WTC11 (cell line): ENCODE results near the gene EVA1C. TPM values are rescaled to one million over a fixed set of nuclear protein-coding genes. Genes with fewer than 3 reads are reported as not detected.

Experiments used
- ATAC-seq: fragments of 200-7000 bp; cut with Tn5 transposase; 2 replicates; pipeline ENCODE4 v1.10.0; 2021; ENCODE audit warnings: mild to moderate bottlenecking, moderate library complexity
- CTCF ChIA-PET: fragments of 300-600 bp; sonication (Branson Sonifier 250); formaldehyde crosslinking; loops from one replicate; lab custom pipeline; 2021; ENCODE audit warnings: antibody characterized with exemption; lab: Charles Lee
- POLR2A ChIA-PET: fragments of 350-600 bp; sonication (Branson Sonifier 250); formaldehyde crosslinking; loops from one replicate; lab custom pipeline; 2021; ENCODE audit warnings: antibody characterized with exemption; lab: Charles Lee
- DNase-seq: peaks from one replicate; pipeline ENCODE4 v3.0.0; 2021; ENCODE audit warnings: low spot score
- H3K27ac Mint-ChIP-seq: 2 replicates; pipeline ENCODE4 v1.8.0; 2021; ENCODE audit warnings: mixed read lengths
- H3K27me3 Mint-ChIP-seq: 2 replicates; pipeline ENCODE4 v1.8.0; 2021; ENCODE audit warnings: low read depth, mild to moderate bottlenecking, moderate library complexity, mixed read lengths
- H3K36me3 Mint-ChIP-seq: 2 replicates; pipeline ENCODE4 v1.8.0; 2021; ENCODE audit warnings: mixed read lengths
- H3K4me1 Mint-ChIP-seq: 2 replicates; pipeline ENCODE4 v1.8.0; 2022; ENCODE audit warnings: mixed read lengths
- H3K4me3 Mint-ChIP-seq: 2 replicates; pipeline ENCODE4 v1.8.0; 2021; ENCODE audit warnings: mild to moderate bottlenecking, moderate library complexity, mixed read lengths
- H3K9me3 Mint-ChIP-seq: 2 replicates; pipeline ENCODE4 v1.8.0; 2021; ENCODE audit warnings: mixed read lengths
- CREM ChIP-seq: sonication (generic); formaldehyde crosslinking; IDR thresholded peaks from 2 replicates; pipeline ENCODE4 v1.8.1; 2022; ENCODE audit warnings: mild to moderate bottlenecking, missing genetic modification reagents, moderate library complexity
- CTCF ChIP-seq: fragments of 200-600 bp; IDR thresholded peaks from 2 replicates; pipeline ENCODE4 v1.8.0; 2022; ENCODE audit warnings: antibody characterized with exemption
- FOXP4 ChIP-seq: sonication (generic); formaldehyde crosslinking; IDR thresholded peaks from 2 replicates; pipeline ENCODE4 v1.8.0; 2022; ENCODE audit warnings: mild to moderate bottlenecking, missing genetic modification reagents
- GTF2I ChIP-seq: fragments of 250-450 bp; sonication (Bioruptor Pico); conservative IDR thresholded peaks from 2 replicates; pipeline ENCODE4 v1.4.0; 2021; ENCODE audit warnings: mild to moderate bottlenecking
- IRF2 ChIP-seq: sonication (generic); formaldehyde crosslinking; IDR thresholded peaks from 2 replicates; pipeline ENCODE4 v1.8.0; 2022; ENCODE audit warnings: low read depth, missing genetic modification reagents, borderline replicate concordance
- MXD4 ChIP-seq: fragments of 250-450 bp; sonication (Bioruptor Pico); IDR thresholded peaks from 2 replicates; pipeline ENCODE4 v1.8.0; 2021; ENCODE audit warnings: mild to moderate bottlenecking, moderate library complexity, borderline replicate concordance
- RORB ChIP-seq: fragments of 250-450 bp; sonication (Bioruptor Pico); IDR thresholded peaks from 2 replicates; pipeline ENCODE4 v1.9.0; 2021; ENCODE audit warnings: mild to moderate bottlenecking
- SMAD3 ChIP-seq: sonication (generic); formaldehyde crosslinking; IDR thresholded peaks from 2 replicates; pipeline ENCODE4 v1.8.0; 2022; ENCODE audit warnings: missing genetic modification reagents, mild to moderate bottlenecking, borderline replicate concordance
- TP53 ChIP-seq: sonication (generic); formaldehyde crosslinking; IDR thresholded peaks from 2 replicates; pipeline ENCODE4 v1.8.1; 2023; ENCODE audit warnings: mild to moderate bottlenecking, missing genetic modification reagents
- ZNF121 ChIP-seq: sonication (generic); formaldehyde crosslinking; IDR thresholded peaks from 2 replicates; pipeline ENCODE4 v1.8.0; 2023; ENCODE audit warnings: missing genetic modification reagents
- ZNF138 ChIP-seq: sonication (generic); formaldehyde crosslinking; conservative IDR thresholded peaks from 2 replicates; pipeline ENCODE4 v1.8.1; 2022; ENCODE audit warnings: mild to moderate bottlenecking, moderate library complexity, missing genetic modification reagents
- total RNA-seq: library from RNA; stranded (reverse); gene quantifications from 3 replicates; pipeline ENCODE4 v1.2.3, GENCODE V29; 2021
- TF ChIP-seq, protein P1 (sequence below): sonication (generic); formaldehyde crosslinking; IDR thresholded peaks from 2 replicates; pipeline ENCODE4 v1.8.0; 2023; ENCODE audit warnings: missing genetic modification reagents, mild to moderate bottlenecking, borderline replicate concordance

The EVA1C gene
- total RNA-seq, 1 experiment from 2014 or later, result 3.1 TPM

GRCh38 chr21:32520875-32521735 lies 108.6 kb downstream of the EVA1C start (continued):
- TF ChIP-seq, protein P1, sequence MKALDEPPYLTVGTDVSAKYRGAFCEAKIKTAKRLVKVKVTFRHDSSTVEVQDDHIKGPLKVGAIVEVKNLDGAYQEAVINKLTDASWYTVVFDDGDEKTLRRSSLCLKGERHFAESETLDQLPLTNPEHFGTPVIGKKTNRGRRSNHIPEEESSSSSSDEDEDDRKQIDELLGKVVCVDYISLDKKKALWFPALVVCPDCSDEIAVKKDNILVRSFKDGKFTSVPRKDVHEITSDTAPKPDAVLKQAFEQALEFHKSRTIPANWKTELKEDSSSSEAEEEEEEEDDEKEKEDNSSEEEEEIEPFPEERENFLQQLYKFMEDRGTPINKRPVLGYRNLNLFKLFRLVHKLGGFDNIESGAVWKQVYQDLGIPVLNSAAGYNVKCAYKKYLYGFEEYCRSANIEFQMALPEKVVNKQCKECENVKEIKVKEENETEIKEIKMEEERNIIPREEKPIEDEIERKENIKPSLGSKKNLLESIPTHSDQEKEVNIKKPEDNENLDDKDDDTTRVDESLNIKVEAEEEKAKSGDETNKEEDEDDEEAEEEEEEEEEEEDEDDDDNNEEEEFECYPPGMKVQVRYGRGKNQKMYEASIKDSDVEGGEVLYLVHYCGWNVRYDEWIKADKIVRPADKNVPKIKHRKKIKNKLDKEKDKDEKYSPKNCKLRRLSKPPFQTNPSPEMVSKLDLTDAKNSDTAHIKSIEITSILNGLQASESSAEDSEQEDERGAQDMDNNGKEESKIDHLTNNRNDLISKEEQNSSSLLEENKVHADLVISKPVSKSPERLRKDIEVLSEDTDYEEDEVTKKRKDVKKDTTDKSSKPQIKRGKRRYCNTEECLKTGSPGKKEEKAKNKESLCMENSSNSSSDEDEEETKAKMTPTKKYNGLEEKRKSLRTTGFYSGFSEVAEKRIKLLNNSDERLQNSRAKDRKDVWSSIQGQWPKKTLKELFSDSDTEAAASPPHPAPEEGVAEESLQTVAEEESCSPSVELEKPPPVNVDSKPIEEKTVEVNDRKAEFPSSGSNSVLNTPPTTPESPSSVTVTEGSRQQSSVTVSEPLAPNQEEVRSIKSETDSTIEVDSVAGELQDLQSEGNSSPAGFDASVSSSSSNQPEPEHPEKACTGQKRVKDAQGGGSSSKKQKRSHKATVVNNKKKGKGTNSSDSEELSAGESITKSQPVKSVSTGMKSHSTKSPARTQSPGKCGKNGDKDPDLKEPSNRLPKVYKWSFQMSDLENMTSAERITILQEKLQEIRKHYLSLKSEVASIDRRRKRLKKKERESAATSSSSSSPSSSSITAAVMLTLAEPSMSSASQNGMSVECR (CRISPR knock-in tag), result no peak
- TF ChIP-seq GTF2I (CRISPR knock-in tag) (no peak), SMAD3 (CRISPR knock-in tag) (no peak)

- DNase-seq (no peak), ATAC-seq (no peak)
- peak overlapping the region; percentile 36; the same call in 1 of the 2 replicates for H3K27ac Mint-ChIP-seq
- 0 out of 2 replicates have a peak, but pooled peaks cover 2% of the 10 kb centered on the region for H3K27me3 Mint-ChIP-seq
- no peak for TF ChIP-seq IRF2
- TF ChIP-seq FOXP4, result no peak
- TF ChIP-seq MXD4 (CRISPR knock-in tag), result no peak
- peaks cover 14% of the 10 kb centered on the region for H3K9me3 Mint-ChIP-seq
- H3K36me3 Mint-ChIP-seq, result peaks cover 4% of the 10 kb centered on the region; the same call in 1 of the 2 replicates
- ChIA-PET CTCF (interaction anchor here (1.0 to 3.7 kb wide), 3 partner anchors 47 to 119 kb away, joined by 3 to 14 read pairs (median 6); no protein-coding TSS in a partner anchor), POLR2A (interaction anchor here (0.5 kb wide), 1 partner anchor 95 kb away, joined by 7 read pairs; no protein-coding TSS in a partner anchor)
- H3K4me3 Mint-ChIP-seq, result no peak overlapping the region
- peaks cover 38% of the 10 kb centered on the region for H3K4me1 Mint-ChIP-seq
Measured at GRCh38 chr21:32521736-32522355, 109.3 kb downstream of the EVA1C start.

DNA sequence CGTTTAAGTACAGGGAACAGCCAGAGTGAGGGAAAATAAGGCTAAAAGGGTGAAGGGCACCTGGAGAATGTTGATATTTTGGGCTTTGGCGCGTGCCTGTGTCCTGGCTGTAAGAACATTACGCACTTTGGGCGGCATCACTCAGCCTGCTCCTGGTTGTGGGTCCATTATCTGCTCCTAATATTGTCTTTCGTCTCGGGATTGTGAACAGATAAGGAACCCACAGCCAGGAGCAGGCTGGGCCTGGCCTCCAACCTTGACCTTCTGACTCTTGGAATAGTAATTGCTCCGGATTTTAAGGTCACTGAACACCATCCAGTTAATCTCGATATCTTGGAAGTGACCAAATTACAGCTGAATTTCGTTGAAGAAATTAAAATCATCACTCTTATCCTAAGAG lies 111.0 kb downstream of the EVA1C start:
- no peak overlapping the region; the same call in 1 of the 2 replicates for H3K27ac Mint-ChIP-seq
- TF ChIP-seq RORB (no peak), CTCF (no peak), GTF2I (CRISPR knock-in tag) (no peak), ZNF121 (CRISPR knock-in tag) (no peak), FOXP4 (no peak), ZNF138 (CRISPR knock-in tag) (no peak), TP53 (CRISPR knock-in tag) (no peak), CREM (CRISPR knock-in tag) (no peak)
- TF ChIP-seq, protein P1 (CRISPR knock-in tag), result no peak

More for the DNA sequence above, 111.0 kb downstream of the EVA1C start:
- Mint-ChIP-seq H3K4me3 (no peak overlapping the region), H3K36me3 (peaks cover 4% of the 10 kb centered on the region; the same call in 1 of the 2 replicates), H3K9me3 (peaks cover 10% of the 10 kb centered on the region), H3K4me1 (peaks cover 38% of the 10 kb centered on the region), H3K27me3 (0 out of 2 replicates have a peak, but pooled peaks cover 2% of the 10 kb centered on the region)
- no peak for DNase-seq
- POLR2A ChIA-PET, result no interaction called here
- CTCF ChIA-PET, result interaction anchor here (1.0 to 3.7 kb wide), 4 partner anchors 46 to 120 kb away, joined by 4 to 14 read pairs (median 6); no protein-coding TSS in a partner anchor
- no peak for ATAC-seq
